H1 (cell line): ENCODE measurements around the gene TLX1. TPM values are rescaled to one million over a fixed set of nuclear protein-coding genes. Genes with fewer than 3 reads are reported as not detected.

Experiments
- CTCF ChIA-PET: fragments of 300-600 bp; sonication (Branson Sonifier 250); formaldehyde crosslinking; loops from one replicate; lab custom pipeline; 2021; ENCODE audit not compliant: partially characterized antibody; lab: Charles Lee
- POLR2A ChIA-PET: fragments of 300-600 bp; sonication (Branson Sonifier 250); formaldehyde crosslinking; loops from one replicate; lab custom pipeline; 2021; ENCODE audit warnings: inconsistent platforms; ENCODE audit not compliant: partially characterized antibody; lab: Charles Lee
- DNase-seq, 2 experiments: peaks; one replicate each; pipeline versions ENCODE4 v3.0.0 to v3.0.0-alpha.2; 2010 to 2022; ENCODE audit warnings: low spot score in 2 of 2, low read depth in 1 of 2, mixed read lengths in 1 of 2
- FAIRE-seq: peaks from 2 replicates; lab custom pipeline; 2011; peaks lifted over from hg19 to GRCh38; lab: Jason Lieb, UNC
- H2AFZ ChIP-seq: 2 replicates; pipeline ENCODE4 v1.8.1; 2012; ENCODE audit warnings: low read length, inconsistent platforms
- H2AK5ac ChIP-seq: 2 replicates; pipeline ENCODE4 v1.6.1; 2013; ENCODE audit warnings: low read depth, low read length
- H2BK120ac ChIP-seq: replicated peaks from 2 replicates; pipeline ENCODE3; 2013; ENCODE audit warnings: low read depth, low read length, inconsistent platforms
- H2BK12ac ChIP-seq: 2 replicates; pipeline ENCODE4 v1.6.1; 2013; ENCODE audit warnings: low read depth, low read length
- H2BK15ac ChIP-seq: 2 replicates; pipeline ENCODE4 v1.6.1; 2013; ENCODE audit warnings: low read length
- H2BK20ac ChIP-seq: 2 replicates; pipeline ENCODE4 v1.6.1; 2013; ENCODE audit warnings: low read length
- H2BK5ac ChIP-seq: 2 replicates; pipeline ENCODE4 v1.6.1; 2013; ENCODE audit warnings: low read depth, low read length
- H3K14ac ChIP-seq: 2 replicates; pipeline ENCODE4 v1.6.1; 2013; ENCODE audit warnings: inconsistent platforms; ENCODE audit not compliant: insufficient read length
- H3K18ac ChIP-seq: 2 replicates; pipeline ENCODE4 v1.6.1; 2013; ENCODE audit warnings: low read length; ENCODE audit errors: extremely low read depth
- H3K23ac ChIP-seq: 2 replicates; pipeline ENCODE4 v1.6.1; 2013; ENCODE audit warnings: inconsistent platforms; ENCODE audit not compliant: insufficient read length
- H3K23me2 ChIP-seq: 2 replicates; pipeline ENCODE4 v1.6.1; 2013; ENCODE audit warnings: low read depth, low read length
- H3K27ac ChIP-seq: 2 replicates; pipeline ENCODE4 v1.6.1; 2011; ENCODE audit warnings: low read depth, low read length, inconsistent platforms
- H3K27me3 ChIP-seq, 4 experiments: replicated peaks in 1 of 4; 1 replicate in 1 of 4; 2 replicates in 3 of 4; pipeline versions ENCODE4 v1.6.1 to v1.8.1; 2011 to 2013; ENCODE audit warnings: low read length in 3 of 4, mild to moderate bottlenecking in 3 of 4, inconsistent platforms in 2 of 4, mixed read lengths in 2 of 4, moderate library complexity in 1 of 4; ENCODE audit not compliant: control insufficient read depth in 3 of 4, insufficient read depth in 3 of 4; ENCODE audit errors: extremely low read depth in 1 of 4
- H3K36me3 ChIP-seq, 4 experiments: 2 replicates each; pipeline versions ENCODE4 v1.6.1 to v1.8.1; 2011 to 2013; ENCODE audit warnings: mild to moderate bottlenecking in 4 of 4, low read length in 3 of 4, moderate library complexity in 2 of 4, control low read depth in 1 of 4, inconsistent platforms in 1 of 4; ENCODE audit not compliant: insufficient read depth in 4 of 4, control insufficient read depth in 2 of 4
- H3K4ac ChIP-seq: replicated peaks from 2 replicates; pipeline ENCODE3; 2013; ENCODE audit warnings: low read length, low read depth, mixed read lengths, inconsistent platforms; ENCODE audit not compliant: insufficient read length
- H3K4me1 ChIP-seq, 4 experiments: replicated peaks in 1 of 4; 1 replicate in 1 of 4; 2 replicates in 3 of 4; pipeline versions ENCODE4 v1.6.1 to v1.8.1; 2011 to 2013; ENCODE audit warnings: low read length in 3 of 4, inconsistent platforms in 2 of 4, mixed read lengths in 1 of 4; ENCODE audit not compliant: insufficient read depth in 4 of 4, control insufficient read depth in 3 of 4
- H3K4me2 ChIP-seq, 2 experiments: 2 replicates each; pipeline versions ENCODE4 v1.6.1 to v1.8.1; 2011 to 2013; ENCODE audit warnings: low read depth in 2 of 2, low read length in 2 of 2, control low read depth in 1 of 2, inconsistent platforms in 1 of 2, mild to moderate bottlenecking in 1 of 2; ENCODE audit not compliant: insufficient read depth in 1 of 2
- H3K4me3 ChIP-seq, 4 experiments: fragments of 200-600, 300-600 bp in 1 of 4; sonication (generic), shearing (Covaris generic), sonication (Bioruptor Twin) in 1 of 4; 2 replicates each; pipeline versions ENCODE4 v1.5.1 to v1.8.1; 2011 to 2016; ENCODE audit warnings: low read length in 4 of 4, low read depth in 3 of 4, control low read depth in 2 of 4, inconsistent platforms in 2 of 4, mild to moderate bottlenecking in 2 of 4, mixed read lengths in 1 of 4, moderate library complexity in 1 of 4; ENCODE audit not compliant: insufficient read depth in 2 of 4; ENCODE audit errors: extremely low read depth in 1 of 4
- H3K56ac ChIP-seq: replicated peaks from 2 replicates; pipeline ENCODE3; 2013; ENCODE audit warnings: low read depth, mild to moderate bottlenecking, mixed read lengths, low read length, inconsistent platforms; ENCODE audit not compliant: insufficient read length
- H3K79me1 ChIP-seq: 2 replicates; pipeline ENCODE4 v1.6.1; 2013; ENCODE audit warnings: low read depth, low read length, control low read depth
- H3K79me2 ChIP-seq, 2 experiments: 2 replicates each; pipeline versions ENCODE4 v1.6.1 to v1.8.1; 2012 to 2013; ENCODE audit warnings: low read length in 2 of 2, mild to moderate bottlenecking in 2 of 2, inconsistent platforms in 1 of 2; ENCODE audit not compliant: insufficient read depth in 2 of 2, control insufficient read depth in 1 of 2
- H3K9ac ChIP-seq, 4 experiments: replicated peaks in 1 of 4; 1 replicate in 1 of 4; 2 replicates in 3 of 4; pipeline versions ENCODE4 v1.6.1 to v1.8.1; 2011 to 2013; ENCODE audit warnings: low read depth in 3 of 4, low read length in 3 of 4, control low read depth in 2 of 4, mild to moderate bottlenecking in 2 of 4, moderate library complexity in 2 of 4, inconsistent platforms in 1 of 4; ENCODE audit errors: extremely low read depth in 1 of 4
- H3K9me3 ChIP-seq, 2 experiments: 2 replicates each; pipeline versions ENCODE4 v1.6.1 to v1.8.1; 2012 to 2013; ENCODE audit warnings: mild to moderate bottlenecking in 2 of 2, moderate library complexity in 2 of 2, control low read depth in 1 of 2, inconsistent platforms in 1 of 2, low read depth in 1 of 2, low read length in 1 of 2, mixed read lengths in 1 of 2; ENCODE audit not compliant: insufficient read depth in 2 of 2
- H4K20me1 ChIP-seq, 2 experiments: replicated peaks in 1 of 2; 2 replicates each; pipeline versions ENCODE3 to v1.8.1; 2011 to 2013; ENCODE audit warnings: inconsistent platforms in 2 of 2, low read length in 2 of 2, mild to moderate bottlenecking in 1 of 2; ENCODE audit not compliant: insufficient read depth in 2 of 2, control insufficient read depth in 1 of 2
- H4K5ac ChIP-seq: 2 replicates; pipeline ENCODE4 v1.6.1; 2013; ENCODE audit warnings: low read length, low read depth, mixed read lengths, inconsistent platforms; ENCODE audit not compliant: insufficient read length
- H4K8ac ChIP-seq: 2 replicates; pipeline ENCODE4 v1.8.0; 2013; ENCODE audit warnings: mild to moderate bottlenecking, moderate library complexity, low read length, inconsistent platforms; ENCODE audit not compliant: insufficient read depth; ENCODE audit errors: extremely low read depth
- H4K91ac ChIP-seq: replicated peaks from 2 replicates; pipeline ENCODE3; 2013; ENCODE audit warnings: low read length, mixed read lengths, inconsistent platforms; ENCODE audit not compliant: insufficient read length
- EZH2 ChIP-seq: fragments of 200-600 bp; sonication (generic); IDR thresholded peaks from 2 replicates; pipeline ENCODE4 v1.7.1; 2012; ENCODE audit warnings: low read depth, mild to moderate bottlenecking, moderate library complexity, low read length, inconsistent platforms; ENCODE audit not compliant: severe bottlenecking
- TBP ChIP-seq: IDR thresholded peaks from 2 replicates; pipeline ENCODE4 v1.6.1; 2011; ENCODE audit warnings: low read depth, low read length, improper control_type of control experiment
- WGBS, 2 experiments: shearing (Covaris generic) in 1 of 2; methylation state at CpG; one replicate each; pipeline versions ENCODE4 v1.1.6 to v1.1.7; 2013 to 2015; ENCODE audit warnings: low lambda C conversion rate in 2 of 2, mixed read lengths in 2 of 2, inconsistent platforms in 1 of 2, low coverage in 1 of 2, missing lambda C conversion rate in 1 of 2; ENCODE audit not compliant: insufficient replicate concordance in 2 of 2, insufficient coverage in 1 of 2, insufficient read length in 1 of 2; ENCODE audit errors: extremely low coverage in 1 of 2, missing lambda C conversion rate in 1 of 2; 5-methylcytosine and 5-hydroxymethylcytosine counted together
- polyA plus RNA-seq, 7 experiments: library from polyadenylated mRNA; depleted of rRNA in 3 of 7; stranded (reverse) in 5 of 7; unstranded in 2 of 7; fragments of >200 nt in 5 of 7; fragments of 200-250 nt in 2 of 7; gene quantifications; 1 replicate in 5 of 7; 2 replicates in 1 of 7; 4 replicates in 1 of 7; pipeline versions ENCODE4 v1.2.1 to v1.2.3, GENCODE V29; 2011 to 2013; ENCODE audit warnings: missing spikeins in 2 of 7, mixed read lengths in 2 of 7
- total RNA-seq: library from RNA; stranded (reverse); fragmentation: NEBNext Ultra II Directional; extraction: Animal tissue kit (Norgen Biotek cat#: 25700); gene quantifications from 2 replicates; pipeline ENCODE4 v1.2.1, GENCODE V29; 2021

Gene TLX1
- total and polyA plus RNA-seq, 2 of the 8 experiments (the other 6 are each of a cell fraction or from before 2014, with no cell fraction given): not detected

GRCh38 chr10:101118031-101118430, 13.1 kb upstream of the TLX1 start:
- no peak overlapping the region for H4K91ac ChIP-seq
- no peak overlapping the region for H3K56ac ChIP-seq
- no peak overlapping the region for H2BK20ac ChIP-seq
- no peaks in the 10 kb centered on the region for H3K79me2 ChIP-seq
- no peak overlapping the region for H2AFZ ChIP-seq
- H4K8ac ChIP-seq: no peak overlapping the region
- H2BK12ac ChIP-seq: no peak overlapping the region
- no peak overlapping the region for H3K9ac ChIP-seq
- no peak overlapping the region for H2BK120ac ChIP-seq
- H3K79me1 ChIP-seq: no peaks in the 10 kb centered on the region
- peaks cover 45 to 56% (median 52%) of the 10 kb centered on the region in 4 experiments for H3K27me3 ChIP-seq
- no peak overlapping the region for H2BK15ac ChIP-seq
- H3K18ac ChIP-seq: no peak overlapping the region
- H3K23ac ChIP-seq: no peak overlapping the region
- no peak overlapping the region for H4K5ac ChIP-seq
- no peak overlapping the region for H2BK5ac ChIP-seq
- no peak overlapping the region for H3K4me3 ChIP-seq
- TF ChIP-seq TBP (no peak), EZH2 (peak; percentile 22)
- no peak overlapping the region for H3K4ac ChIP-seq
- no peak overlapping the region for H3K27ac ChIP-seq
- H2AK5ac ChIP-seq: no peak overlapping the region
- POLR2A ChIA-PET: no interaction called here
- no peaks in the 10 kb centered on the region for H3K36me3 ChIP-seq
- DNase-seq: no peak
- CTCF ChIA-PET: interaction anchor here (1.0 to 5.1 kb wide), 4 partner anchors 22 to 68 kb away, joined by 3 to 36 read pairs (median 3); no protein-coding TSS in a partner anchor
- no peak overlapping the region for H3K14ac ChIP-seq
- WGBS, 2 experiments: 79% methylated on average over 1 of the region's 1 CpG; no CpG with 5 or more reads in 1 of the 2 experiments
- no peak overlapping the region for H3K4me2 ChIP-seq
- peaks cover 0 to 6% (median 3%) of the 10 kb centered on the region in 4 experiments; a peak in 4 of 7 replicates for H3K4me1 ChIP-seq
- H3K9me3 ChIP-seq: no peaks in the 10 kb centered on the region
- FAIRE-seq: no peak
- no peaks in the 10 kb centered on the region; the same call in 1 of the 2 replicates for H3K23me2 ChIP-seq
- H4K20me1 ChIP-seq: peaks cover 3 to 8% of the 10 kb centered on the region in 2 experiments
